GM23338 (cell line): ENCODE measurements around the gene BSND. TPM values are rescaled to one million over a fixed set of nuclear protein-coding genes. Genes with fewer than 3 reads are reported as not detected.

Experiments used
- ATAC-seq: fragments of 200-7000 bp; cut with Tn5 transposase; 3 replicates; pipeline ENCODE4 v1.9.1; 2020
- DNase-seq: peaks from one replicate; pipeline ENCODE4 v3.0.0-alpha.2; 2015; ENCODE audit warnings: low spot score
- H2AFZ ChIP-seq: fragments of 200-600 bp; sonication (generic); 2 replicates; pipeline ENCODE4 v1.8.0; 2016; ENCODE audit warnings: antibody characterized with exemption, mild to moderate bottlenecking, moderate library complexity
- H3F3A ChIP-seq: fragments of 200-600 bp; sonication (generic); replicated peaks from 2 replicates; pipeline ENCODE4 v1.8.0; 2017; ENCODE audit warnings: antibody characterized with exemption, mixed run types, low read depth
- H3K27ac ChIP-seq: fragments of 200-600 bp; sonication (generic); 2 replicates; pipeline ENCODE4 v1.6.1; 2016; ENCODE audit warnings: low read depth
- H3K27me3 ChIP-seq: fragments of 200-600 bp; sonication (generic); 2 replicates; pipeline ENCODE4 v1.8.0; 2016; ENCODE audit warnings: mild to moderate bottlenecking, mixed run types, moderate library complexity; ENCODE audit not compliant: insufficient read depth
- H3K36me3 ChIP-seq: fragments of 200-600 bp; sonication (generic); 2 replicates; pipeline ENCODE4 v1.8.0; 2016; ENCODE audit warnings: mild to moderate bottlenecking; ENCODE audit not compliant: insufficient read depth
- H3K4me1 ChIP-seq: fragments of 200-600 bp; sonication (generic); 2 replicates; pipeline ENCODE4 v1.8.0; 2016; ENCODE audit warnings: mild to moderate bottlenecking, moderate library complexity; ENCODE audit not compliant: insufficient read depth
- H3K4me2 ChIP-seq: fragments of 200-600 bp; sonication (generic); 2 replicates; pipeline ENCODE4 v1.7.1; 2017; ENCODE audit warnings: mixed run types
- H3K4me3 ChIP-seq: fragments of 200-600 bp; sonication (generic); 2 replicates; pipeline ENCODE4 v1.6.1; 2016; ENCODE audit warnings: mixed run types
- H3K79me2 ChIP-seq: fragments of 200-600 bp; sonication (generic); replicated peaks from 2 replicates; pipeline ENCODE4 v1.8.0; 2017; ENCODE audit warnings: mild to moderate bottlenecking; ENCODE audit not compliant: insufficient read depth
- H3K9me2 ChIP-seq: fragments of 200-600 bp; sonication (generic); 2 replicates; pipeline ENCODE4 v1.8.0; 2017; ENCODE audit not compliant: insufficient read depth
- H4K20me1 ChIP-seq: fragments of 200-600 bp; sonication (generic); replicated peaks from 2 replicates; pipeline ENCODE4 v1.8.0; 2017; ENCODE audit warnings: mild to moderate bottlenecking; ENCODE audit not compliant: insufficient read depth
- H3K27ac Mint-ChIP-seq: 2 replicates; pipeline ENCODE4 v1.8.0; 2020; ENCODE audit warnings: inconsistent platforms, mild to moderate bottlenecking, moderate library complexity, mixed read lengths
- H3K27me3 Mint-ChIP-seq: 3 replicates; pipeline ENCODE4 v1.8.0; 2022; ENCODE audit warnings: low read depth, mild to moderate bottlenecking, moderate library complexity, mixed read lengths, inconsistent platforms; ENCODE audit not compliant: insufficient read depth, poor library complexity
- H3K36me3 Mint-ChIP-seq: 3 replicates; pipeline ENCODE4 v1.8.0; 2021; ENCODE audit warnings: low read depth, mild to moderate bottlenecking, inconsistent platforms, moderate library complexity, mixed read lengths
- H3K4me1 Mint-ChIP-seq: 3 replicates; pipeline ENCODE4 v1.8.0; 2020; ENCODE audit warnings: mild to moderate bottlenecking, inconsistent platforms, mixed read lengths
- H3K4me3 Mint-ChIP-seq: 3 replicates; pipeline ENCODE4 v1.8.0; 2021; ENCODE audit warnings: moderate library complexity, mild to moderate bottlenecking, inconsistent platforms, mixed read lengths
- H3K9me3 Mint-ChIP-seq: 3 replicates; pipeline ENCODE4 v1.8.0; 2020; ENCODE audit warnings: moderate library complexity, mild to moderate bottlenecking, inconsistent platforms, mixed read lengths
- CTCF ChIP-seq, 2 experiments: fragments of 200-600 bp in 1 of 2; sonication (generic) in 1 of 2; conservative IDR thresholded peaks; 2 replicates each; pipeline versions ENCODE4 v1.5.1 to v1.6.1; 2016 to 2017; ENCODE audit warnings: antibody characterized with exemption in 2 of 2, low read depth in 2 of 2, mild to moderate bottlenecking in 2 of 2, moderate library complexity in 1 of 2
- EZH2 ChIP-seq: fragments of 200-600 bp; sonication (generic); IDR thresholded peaks from one replicate; pipeline ENCODE4 v1.8.0; 2017; ENCODE audit warnings: antibody characterized with exemption, mild to moderate bottlenecking, low read depth; ENCODE audit not compliant: unreplicated experiment
- EZH2phosphoT487 ChIP-seq: fragments of 200-600 bp; sonication (generic); IDR thresholded peaks from one replicate; pipeline ENCODE4 v1.8.1; 2018; ENCODE audit warnings: antibody characterized with exemption; ENCODE audit not compliant: unreplicated experiment
- NANOG ChIP-seq: IDR thresholded peaks from 2 replicates; pipeline ENCODE4 v1.6.1; 2016; ENCODE audit warnings: antibody characterized with exemption, borderline replicate concordance
- POLR2AphosphoS5 ChIP-seq: IDR thresholded peaks from 2 replicates; pipeline ENCODE4 v1.6.1; 2016; ENCODE audit warnings: antibody characterized with exemption, low read depth
- ZNF462 ChIP-seq: fragments of 250-450 bp; sonication (Bioruptor Pico); IDR thresholded peaks from 2 replicates; pipeline ENCODE4 v1.5.0; 2020; ENCODE audit warnings: mild to moderate bottlenecking, moderate library complexity
- polyA plus RNA-seq: library from polyadenylated mRNA; unstranded; fragments of >200 nt; fragmentation: Nextera tagmentation; extraction: Ambion mirVana; gene quantifications from 2 replicates; pipeline ENCODE4 v1.2.1, GENCODE V29; 2016
- total RNA-seq: library from RNA; depleted of rRNA; stranded (reverse); fragments of >200 nt; shearing (Covaris generic); gene quantifications from 2 replicates; pipeline ENCODE4 v1.2.3, GENCODE V29; 2014
- TF ChIP-seq, protein P1 (sequence below): IDR thresholded peaks from one replicate; pipeline ENCODE4 v1.6.1; 2018; ENCODE audit warnings: antibody characterized with exemption; ENCODE audit not compliant: unreplicated experiment

The BSND gene
- total and polyA plus RNA-seq, 2 experiments from 2014 or later = 0.55 to 1.4 TPM

- TF ChIP-seq, protein P1, sequence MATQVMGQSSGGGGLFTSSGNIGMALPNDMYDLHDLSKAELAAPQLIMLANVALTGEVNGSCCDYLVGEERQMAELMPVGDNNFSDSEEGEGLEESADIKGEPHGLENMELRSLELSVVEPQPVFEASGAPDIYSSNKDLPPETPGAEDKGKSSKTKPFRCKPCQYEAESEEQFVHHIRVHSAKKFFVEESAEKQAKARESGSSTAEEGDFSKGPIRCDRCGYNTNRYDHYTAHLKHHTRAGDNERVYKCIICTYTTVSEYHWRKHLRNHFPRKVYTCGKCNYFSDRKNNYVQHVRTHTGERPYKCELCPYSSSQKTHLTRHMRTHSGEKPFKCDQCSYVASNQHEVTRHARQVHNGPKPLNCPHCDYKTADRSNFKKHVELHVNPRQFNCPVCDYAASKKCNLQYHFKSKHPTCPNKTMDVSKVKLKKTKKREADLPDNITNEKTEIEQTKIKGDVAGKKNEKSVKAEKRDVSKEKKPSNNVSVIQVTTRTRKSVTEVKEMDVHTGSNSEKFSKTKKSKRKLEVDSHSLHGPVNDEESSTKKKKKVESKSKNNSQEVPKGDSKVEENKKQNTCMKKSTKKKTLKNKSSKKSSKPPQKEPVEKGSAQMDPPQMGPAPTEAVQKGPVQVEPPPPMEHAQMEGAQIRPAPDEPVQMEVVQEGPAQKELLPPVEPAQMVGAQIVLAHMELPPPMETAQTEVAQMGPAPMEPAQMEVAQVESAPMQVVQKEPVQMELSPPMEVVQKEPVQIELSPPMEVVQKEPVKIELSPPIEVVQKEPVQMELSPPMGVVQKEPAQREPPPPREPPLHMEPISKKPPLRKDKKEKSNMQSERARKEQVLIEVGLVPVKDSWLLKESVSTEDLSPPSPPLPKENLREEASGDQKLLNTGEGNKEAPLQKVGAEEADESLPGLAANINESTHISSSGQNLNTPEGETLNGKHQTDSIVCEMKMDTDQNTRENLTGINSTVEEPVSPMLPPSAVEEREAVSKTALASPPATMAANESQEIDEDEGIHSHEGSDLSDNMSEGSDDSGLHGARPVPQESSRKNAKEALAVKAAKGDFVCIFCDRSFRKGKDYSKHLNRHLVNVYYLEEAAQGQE = no peak
- TF ChIP-seq CTCF (conservative IDR thresholded peaks at IDR 0.05; ENCODE audit: low read depth in 2 of 2) = no peak
Observed at GRCh38 chr1:54998100-54998499, 633 bp upstream of the BSND start (continued).

- no peak overlapping the region for H3K4me3 ChIP-seq
- ATAC-seq (peak; percentile 3; the same call in 1 of the 3 replicates), DNase-seq (no peak)
- H3K36me3 ChIP-seq = no peaks in the 10 kb centered on the region
- peaks cover 3% of the 10 kb centered on the region; the same call in 1 of the 2 replicates for H3F3A ChIP-seq
- no peak overlapping the region for H3K27ac ChIP-seq
- no peak overlapping the region for H3K4me2 ChIP-seq
- H3K4me1 ChIP-seq = peaks cover 21% of the 10 kb centered on the region
- H3K4me1 Mint-ChIP-seq = peaks cover 23% of the 10 kb centered on the region
- no peaks in the 10 kb centered on the region for H3K9me2 ChIP-seq
- no peaks in the 10 kb centered on the region; the same call in 1 of the 2 replicates for H4K20me1 ChIP-seq
- H3K4me3 Mint-ChIP-seq = no peak overlapping the region
- no peaks in the 10 kb centered on the region; the same call in 2 of the 3 replicates for H3K9me3 Mint-ChIP-seq
- H3K27me3 ChIP-seq = peaks cover 49% of the 10 kb centered on the region
- no peaks in the 10 kb centered on the region for H3K36me3 Mint-ChIP-seq
- no peak overlapping the region for H2AFZ ChIP-seq
- no peak overlapping the region for H3K27ac Mint-ChIP-seq
- peaks cover 37% of the 10 kb centered on the region for H3K27me3 Mint-ChIP-seq
- no peaks in the 10 kb centered on the region for H3K79me2 ChIP-seq
- TF ChIP-seq POLR2AphosphoS5 (peak; percentile 38; the same call in 1 of the 2 replicates), EZH2 (no peak)
Observed at GRCh38 chr1:55000110-55001085, 1.7 kb downstream of the BSND start.

- Mint-ChIP-seq H3K9me3 (no peaks in the 10 kb centered on the region), H3K27ac (no peak overlapping the region), H3K4me3 (no peak overlapping the region), H3K4me1 (peaks cover 16% of the 10 kb centered on the region), H3K27me3 (peaks cover 31% of the 10 kb centered on the region), H3K36me3 (no peaks in the 10 kb centered on the region)
- no peaks in the 10 kb centered on the region for H3K36me3 ChIP-seq
- DNase-seq (no peak), ATAC-seq (no peak)
- peaks cover 49% of the 10 kb centered on the region for H3K27me3 ChIP-seq
- no peaks in the 10 kb centered on the region for H3K79me2 ChIP-seq
- no peak overlapping the region for H3K4me3 ChIP-seq
- peaks cover 18% of the 10 kb centered on the region for H3K4me1 ChIP-seq
- H3F3A ChIP-seq = no peaks in the 10 kb centered on the region
- H2AFZ ChIP-seq = no peak overlapping the region
- no peaks in the 10 kb centered on the region; the same call in 1 of the 2 replicates for H4K20me1 ChIP-seq
- H3K27ac ChIP-seq = no peak overlapping the region
- H3K9me2 ChIP-seq = no peaks in the 10 kb centered on the region
- no peak overlapping the region for H3K4me2 ChIP-seq
- TF ChIP-seq EZH2phosphoT487 (no peak), ZNF462 (CRISPR knock-in tag) (no peak), NANOG (no peak)
Observed at GRCh38 chr1:55001311-55001710, 2.6 kb downstream of the BSND start.
